VCaP (cell line): ENCODE measurements around the gene HSPB1.

ENCODE experiments used
- H3K27ac ChIP-seq: fragments of 450-650 bp; 2 replicates; pipeline ENCODE4 v1.5.1; 2017
- CTCF ChIP-seq: fragments of 450-650 bp; conservative IDR thresholded peaks from 2 replicates; pipeline ENCODE4 v1.5.1; 2017; ENCODE audit warnings: mild to moderate bottlenecking, moderate library complexity

Gene HSPB1

GRCh38 chr7:76302347-76303201 lies at the start of gene HSPB1:
HSPB1 (plus strand) TSS chr7:76302673; CDS start chr7:76302713, 40 bp downstream.
- peak within 1 kb of the TSS; percentile 38; the same call in 1 of the 2 replicates for H3K27ac ChIP-seq
- TF ChIP-seq CTCF: no peak

- H3K27ac ChIP-seq: no peak overlapping the region
- TF ChIP-seq CTCF: no peak
Observed at GRCh38 chr7:76254781-76255180, 47.7 kb upstream of the HSPB1 start.

GRCh38 chr7:76257973-76258372 lies 44.5 kb upstream of the HSPB1 start:
- no peak overlapping the region for H3K27ac ChIP-seq
- 0 out of 2 replicates have a peak, but pooled peaks have one; percentile 10 for TF ChIP-seq CTCF

GRCh38 chr7:76259124-76260093 lies 43.1 kb upstream of the HSPB1 start:
- H3K27ac ChIP-seq: peak overlapping the region; percentile 49; the same call in 1 of the 2 replicates

GRCh38 chr7:76260171-76260703 lies 42.2 kb upstream of the HSPB1 start:
- TF ChIP-seq CTCF: no peak
- H3K27ac ChIP-seq: peak overlapping the region; percentile 49; the same call in 1 of the 2 replicates

More at GRCh38 chr7:76259124-76260093, 43.1 kb upstream of the HSPB1 start:
- TF ChIP-seq CTCF: no peak

- no peak for TF ChIP-seq CTCF
- H3K27ac ChIP-seq: no peak overlapping the region
Observed at GRCh38 chr7:76261329-76261728, 41.1 kb upstream of the HSPB1 start.
